ENCODE data around the gene ADAM33. TPM values are rescaled to one million over a fixed set of nuclear protein-coding genes. Genes with fewer than 3 reads are reported as not detected.

Gene ADAM33
- total and polyA plus RNA-seq, 2 of the 13 experiments (the other 11 are each of a cell fraction or from before 2014, with no cell fraction given), result not detected

DNA sequence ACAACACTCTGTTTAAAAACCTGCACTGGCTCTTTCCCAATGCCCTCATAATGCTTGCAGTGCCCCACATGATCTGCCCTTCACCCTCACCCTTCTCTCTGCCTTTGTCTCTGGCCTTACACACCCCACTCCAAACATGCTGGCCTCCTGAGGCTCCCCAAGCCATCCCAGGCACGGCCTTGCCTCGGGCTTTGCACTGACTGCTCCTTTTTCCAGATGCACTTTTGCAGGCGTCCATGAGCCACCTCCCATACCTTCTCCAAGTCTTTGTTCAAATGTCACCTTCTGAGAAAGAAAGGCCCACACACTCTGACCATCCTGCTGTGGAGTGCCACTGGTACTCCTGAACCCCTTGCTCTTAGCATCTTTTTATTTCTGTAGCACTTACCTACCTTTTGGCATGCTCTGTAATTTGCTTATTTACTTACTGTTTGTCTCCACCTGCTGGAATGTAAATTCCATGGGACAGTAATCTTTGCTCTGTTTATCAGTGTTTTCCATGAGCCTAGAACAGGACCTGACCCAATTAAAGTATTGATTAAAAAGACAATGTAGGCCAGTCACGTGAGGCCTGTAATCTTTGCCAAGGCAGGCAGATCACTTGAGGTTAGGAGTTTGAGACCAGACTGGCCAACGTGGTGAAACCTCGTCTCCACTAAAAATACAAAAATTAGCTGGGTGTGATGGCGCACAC, 49.4 kb downstream of the ADAM33 start:
- CTCF ChIA-PET (ENCODE audit: low intra/inter-chr PET ratio, low total read pairs), result interaction anchor here (1.4 kb wide), 1 partner anchor 69 kb away, joined by 4 read pairs; no protein-coding TSS in a partner anchor
- TF ChIP-seq SMAD9 (CRISPR knock-in tag; IDR thresholded peaks at IDR 0.05) (no peak), ZSCAN29 (CRISPR knock-in tag; conservative IDR thresholded peaks at IDR 0.05) (0 out of 2 replicates have a peak, but pooled peaks have one; percentile 30), ZNF556 (CRISPR knock-in tag; IDR thresholded peaks at IDR 0.05; ENCODE audit: borderline replicate concordance) (0 out of 2 replicates have a peak, but pooled peaks have one; percentile 20), RNF2 (conservative IDR thresholded peaks at IDR 0.05; ENCODE audit: low read depth) (no peak), SAP130 (CRISPR knock-in tag; IDR thresholded peaks at IDR 0.05; ENCODE audit: low read depth) (0 out of 2 replicates have a peak, but pooled peaks have one; percentile 13), ZBTB33 (CRISPR knock-in tag; IDR thresholded peaks at IDR 0.05) (no peak), ZNF121 (CRISPR knock-in tag; IDR thresholded peaks at IDR 0.05) (peak; percentile 75), GTF2F1 (IDR thresholded peaks at IDR 0.05; ENCODE audit: low read length) (no peak), ZNF773 (CRISPR knock-in tag; IDR thresholded peaks at IDR 0.05; ENCODE audit: borderline replicate concordance) (no peak), JUNB (CRISPR knock-in tag; IDR thresholded peaks at IDR 0.05; ENCODE audit: borderline replicate concordance) (no peak), ZMYM2 (CRISPR knock-in tag; IDR thresholded peaks at IDR 0.05) (0 out of 2 replicates have a peak, but pooled peaks have one; percentile 14), KLF13 (CRISPR knock-in tag; IDR thresholded peaks at IDR 0.05) (0 out of 2 replicates have a peak, but pooled peaks have one; percentile 52), SOX6 (IDR thresholded peaks at IDR 0.05) (no peak), SOX6 (CRISPR knock-in tag; IDR thresholded peaks at IDR 0.05) (peak; percentile 39; the same call in 1 of the 2 replicates), SMAD1 (CRISPR knock-in tag; IDR thresholded peaks at IDR 0.05; ENCODE audit: borderline replicate concordance, low read depth) (peak; percentile 66; the same call in 1 of the 2 replicates)
- TF ChIP-seq, protein P1, sequence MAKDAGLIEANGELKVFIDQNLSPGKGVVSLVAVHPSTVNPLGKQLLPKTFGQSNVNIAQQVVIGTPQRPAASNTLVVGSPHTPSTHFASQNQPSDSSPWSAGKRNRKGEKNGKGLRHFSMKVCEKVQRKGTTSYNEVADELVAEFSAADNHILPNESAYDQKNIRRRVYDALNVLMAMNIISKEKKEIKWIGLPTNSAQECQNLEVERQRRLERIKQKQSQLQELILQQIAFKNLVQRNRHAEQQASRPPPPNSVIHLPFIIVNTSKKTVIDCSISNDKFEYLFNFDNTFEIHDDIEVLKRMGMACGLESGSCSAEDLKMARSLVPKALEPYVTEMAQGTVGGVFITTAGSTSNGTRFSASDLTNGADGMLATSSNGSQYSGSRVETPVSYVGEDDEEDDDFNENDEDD (CRISPR knock-in tag; IDR thresholded peaks at IDR 0.05; ENCODE audit: borderline replicate concordance), result no peak
- TF ChIP-seq, protein P2, sequence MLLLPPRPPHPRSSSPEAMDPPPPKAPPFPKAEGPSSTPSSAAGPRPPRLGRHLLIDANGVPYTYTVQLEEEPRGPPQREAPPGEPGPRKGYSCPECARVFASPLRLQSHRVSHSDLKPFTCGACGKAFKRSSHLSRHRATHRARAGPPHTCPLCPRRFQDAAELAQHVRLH (CRISPR knock-in tag; IDR thresholded peaks at IDR 0.05; ENCODE audit: borderline replicate concordance, low read depth), result no peak
- TF ChIP-seq, protein P3, sequence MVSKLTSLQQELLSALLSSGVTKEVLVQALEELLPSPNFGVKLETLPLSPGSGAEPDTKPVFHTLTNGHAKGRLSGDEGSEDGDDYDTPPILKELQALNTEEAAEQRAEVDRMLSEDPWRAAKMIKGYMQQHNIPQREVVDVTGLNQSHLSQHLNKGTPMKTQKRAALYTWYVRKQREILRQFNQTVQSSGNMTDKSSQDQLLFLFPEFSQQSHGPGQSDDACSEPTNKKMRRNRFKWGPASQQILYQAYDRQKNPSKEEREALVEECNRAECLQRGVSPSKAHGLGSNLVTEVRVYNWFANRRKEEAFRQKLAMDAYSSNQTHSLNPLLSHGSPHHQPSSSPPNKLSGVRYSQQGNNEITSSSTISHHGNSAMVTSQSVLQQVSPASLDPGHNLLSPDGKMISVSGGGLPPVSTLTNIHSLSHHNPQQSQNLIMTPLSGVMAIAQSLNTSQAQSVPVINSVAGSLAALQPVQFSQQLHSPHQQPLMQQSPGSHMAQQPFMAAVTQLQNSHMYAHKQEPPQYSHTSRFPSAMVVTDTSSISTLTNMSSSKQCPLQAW (CRISPR knock-in tag; IDR thresholded peaks at IDR 0.05), result peak; percentile 47; the same call in 1 of the 2 replicates

More for the DNA sequence above, 49.4 kb downstream of the ADAM33 start:
- no peak overlapping the region for H3K4me2 ChIP-seq (ENCODE audit: low read depth, low read length)
- DNase-seq (ENCODE audit: low spot score), result peak; percentile 43
- no peaks in the 10 kb centered on the region for H3K27me3 ChIP-seq (ENCODE audit: control insufficient read depth in 1 of 2, insufficient read depth in 2 of 2, low read length in 2 of 2)
- in situ Hi-C loops (cut with HindIII; ENCODE audit: extremely low pct_ligation_motif_present, low pct_unique_long_range_greater_than_20kb), result no loop called here
- no peaks in the 10 kb centered on the region for H3K79me2 ChIP-seq (ENCODE audit: insufficient read depth, low read length)
- H3K27ac ChIP-seq (ENCODE audit: extremely low read length, insufficient read depth, low read length), result no peak overlapping the region
- H3K4me3 ChIP-seq (replicated peaks in 1 of 3; ENCODE audit: insufficient read depth in 1 of 3, low read depth in 2 of 3, low read length in 3 of 3), result no peak overlapping the region
- no peak overlapping the region for H2AFZ ChIP-seq (ENCODE audit: low read length)
- peaks cover 5% of the 10 kb centered on the region for H4K20me1 ChIP-seq (ENCODE audit: insufficient read depth, low read length)
- H3K36me3 ChIP-seq (replicated peaks in 1 of 2; ENCODE audit: control insufficient read depth in 1 of 2, insufficient read depth in 2 of 2, low read length in 2 of 2), result peaks cover 10 to 12% of the 10 kb centered on the region in 2 experiments; a peak in 4 of 5 replicates
- FAIRE-seq, result no peak
- BruUV-seq (replicated peaks), result no TSS peak
- WGBS (ENCODE audit: low lambda C conversion rate), result 76% methylated on average over 7 of the region's 7 CpGs
- no peaks in the 10 kb centered on the region for H3K9me3 ChIP-seq (ENCODE audit: low read length)
- H3K9ac ChIP-seq (ENCODE audit: insufficient read depth, low read depth, low read length), result no peak overlapping the region
- H3K4me1 ChIP-seq (ENCODE audit: insufficient read depth, low read length), result peaks cover 38% of the 10 kb centered on the region
- POLR2A ChIA-PET, result no interaction called here
- intact Hi-C loops (cut with micrococcal nuclease; ENCODE audit: unreplicated experiment), result loop anchor here (1.0 kb wide), 1 partner anchor 69 kb away; no protein-coding TSS in a partner anchor
- peak; percentile 45 for ATAC-seq
